ENCODE data around the gene LHFPL3.

LHFPL3 gene

DNA sequence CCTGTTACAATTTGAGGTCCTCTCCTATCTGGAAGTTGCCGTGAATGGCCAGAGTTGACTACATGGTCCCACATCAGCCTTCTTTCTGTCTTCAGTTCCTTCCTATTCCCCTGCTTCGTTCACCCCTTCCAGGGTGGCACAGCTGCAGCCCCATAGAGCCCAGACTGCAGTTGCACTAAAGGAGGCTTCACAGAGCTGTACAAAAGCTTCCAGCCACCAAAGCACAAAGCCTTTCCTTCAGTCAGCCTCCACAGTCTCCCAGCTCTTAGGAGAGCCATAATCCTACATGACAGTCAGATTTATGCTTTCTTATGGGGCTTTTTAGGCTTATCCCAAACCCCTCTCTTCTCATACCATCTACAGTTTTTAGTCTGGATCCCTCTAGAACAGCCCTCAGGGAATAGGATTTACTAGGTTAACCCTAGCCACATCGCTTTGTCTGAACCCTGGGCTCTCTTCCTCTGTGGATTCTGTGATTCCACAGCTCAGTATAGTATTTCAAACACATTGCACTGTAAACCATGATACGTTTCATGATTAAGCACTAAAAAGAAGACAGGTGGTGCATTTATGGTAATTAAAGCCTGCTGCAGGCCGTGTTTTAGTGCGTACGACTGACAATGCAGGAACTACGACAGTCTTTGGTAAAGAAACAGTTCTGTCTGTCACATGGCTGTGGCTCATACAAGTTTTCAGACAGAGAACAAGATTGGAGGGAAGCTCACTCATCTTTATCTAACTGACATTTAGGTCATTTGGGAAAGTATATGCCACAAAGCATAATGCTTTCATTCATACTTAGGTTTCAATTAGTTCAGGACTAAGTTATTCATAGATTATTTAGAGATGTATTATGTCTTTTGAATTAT, 477.3 kb downstream of the LHFPL3 start:
- DNase-seq = no peak

DNA sequence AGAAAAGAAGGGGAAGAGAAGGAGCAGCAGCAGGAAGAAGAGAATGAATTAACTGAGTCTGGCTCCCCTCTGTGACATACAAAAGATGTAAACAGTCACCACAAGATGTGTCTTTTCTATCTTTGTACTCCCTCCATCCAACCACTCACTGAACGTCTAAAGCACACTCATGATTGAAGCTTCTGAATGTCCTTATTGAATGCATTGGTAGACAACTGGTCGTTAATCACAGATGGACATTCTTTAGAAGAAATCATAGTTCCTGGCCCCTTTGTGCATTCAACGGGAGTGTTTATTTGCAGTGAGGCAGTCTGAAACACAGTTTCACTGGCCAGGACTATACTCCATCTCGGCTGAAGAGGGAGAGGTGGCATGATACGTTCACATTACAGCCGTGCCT, 479.3 kb downstream of the LHFPL3 start:
- DNase-seq = no peak

DNA sequence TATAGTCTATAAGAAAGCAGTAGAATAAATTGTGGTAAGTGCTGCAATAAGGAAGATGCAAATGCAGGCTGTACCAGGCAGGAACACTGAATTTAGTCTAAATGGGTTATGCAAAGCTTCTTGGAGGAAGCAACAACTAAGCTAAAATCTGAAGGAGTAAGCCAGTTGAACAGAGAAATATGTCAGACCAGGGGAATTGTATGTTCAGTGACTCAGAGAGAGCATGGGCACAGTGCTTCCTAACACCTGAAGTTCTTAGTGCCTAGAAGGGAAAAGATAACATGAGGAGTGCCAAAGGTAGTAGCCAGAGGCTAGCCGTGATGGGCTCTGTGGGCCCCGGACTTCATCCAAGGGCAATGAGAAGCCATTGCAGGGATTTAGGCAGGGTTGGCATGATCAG, 481.5 kb downstream of the LHFPL3 start:
- no peak for DNase-seq

DNA sequence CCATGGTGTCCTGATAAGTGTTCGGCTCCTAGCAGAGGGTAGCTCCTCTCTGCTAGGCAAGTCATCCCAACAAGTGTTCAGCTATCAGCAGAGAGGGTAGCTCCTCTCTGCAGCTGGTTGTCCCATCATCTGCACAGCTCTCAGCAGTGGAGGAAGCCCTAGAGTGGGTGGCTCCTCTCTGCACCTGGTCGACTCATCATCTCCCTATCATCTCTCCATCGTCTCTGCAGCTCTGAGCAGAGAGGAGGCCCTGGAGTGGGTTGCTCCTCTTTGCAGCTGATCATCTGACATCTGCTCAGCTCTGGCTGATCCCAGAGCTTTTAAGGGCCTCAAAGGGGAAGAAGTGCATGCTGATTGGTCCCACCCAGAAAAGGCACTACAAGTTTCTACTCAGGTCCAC, 485.7 kb downstream of the LHFPL3 start:
- no peak for DNase-seq

GRCh38 chr7:104814671-104815400, 486.4 kb downstream of the LHFPL3 start:
- no peak for DNase-seq

DNA sequence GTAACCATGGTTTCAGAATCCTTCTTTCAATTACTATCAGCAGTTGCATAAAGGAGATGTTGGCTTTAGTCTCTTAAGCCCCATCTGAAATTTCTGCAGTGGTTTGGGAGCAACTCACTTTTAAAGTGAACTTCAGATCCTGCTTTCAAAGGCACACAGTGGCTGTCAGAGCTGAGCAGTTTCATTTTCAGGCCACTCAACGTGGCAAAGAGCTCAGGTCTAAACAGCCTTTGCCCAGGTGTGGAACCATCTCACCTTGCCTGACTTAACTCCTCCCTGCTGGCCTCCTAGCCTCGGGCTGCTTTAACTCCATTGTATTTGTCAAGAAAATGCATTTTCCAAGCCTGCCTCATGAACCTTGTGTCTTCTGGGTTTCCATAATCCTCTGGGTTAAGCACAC, 488.1 kb downstream of the LHFPL3 start:
- no peak for DNase-seq

GRCh38 chr7:104818961-104819880, 490.8 kb downstream of the LHFPL3 start:
- no peak for DNase-seq

DNA sequence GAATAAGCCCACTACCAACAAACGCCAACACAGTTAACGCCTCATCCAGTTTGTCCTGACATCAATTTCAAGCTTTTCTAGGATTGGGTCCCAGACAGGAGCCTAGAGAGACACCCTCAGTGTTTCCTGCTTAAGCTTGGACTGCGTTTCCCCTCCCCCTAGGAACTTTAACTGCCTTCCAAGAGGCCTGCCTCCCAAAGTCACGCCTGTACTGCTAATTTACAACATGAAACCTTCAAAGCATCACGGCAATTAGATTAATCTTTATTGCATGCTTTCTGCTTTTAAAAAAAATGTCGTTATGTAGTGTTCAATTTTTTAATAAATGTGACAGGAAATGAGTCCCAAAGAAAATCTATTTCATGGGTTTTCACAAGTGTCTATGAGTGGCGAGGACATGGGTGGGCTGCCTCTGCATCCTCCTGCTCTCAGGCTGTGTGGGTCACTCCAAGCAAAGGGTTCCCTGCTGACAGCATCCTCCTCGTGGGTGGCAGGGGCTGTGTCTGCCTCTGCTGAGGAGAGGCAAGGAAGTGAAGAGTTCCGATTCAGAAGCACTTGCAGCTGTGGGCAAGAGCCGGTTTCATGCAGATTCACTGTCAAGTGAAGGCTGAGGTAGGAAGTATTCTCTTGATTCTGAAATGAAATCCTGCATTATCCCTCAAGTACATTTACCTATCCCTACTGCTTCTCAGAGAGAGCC, 492.6 kb downstream of the LHFPL3 start:
- DNase-seq = no peak

DNA sequence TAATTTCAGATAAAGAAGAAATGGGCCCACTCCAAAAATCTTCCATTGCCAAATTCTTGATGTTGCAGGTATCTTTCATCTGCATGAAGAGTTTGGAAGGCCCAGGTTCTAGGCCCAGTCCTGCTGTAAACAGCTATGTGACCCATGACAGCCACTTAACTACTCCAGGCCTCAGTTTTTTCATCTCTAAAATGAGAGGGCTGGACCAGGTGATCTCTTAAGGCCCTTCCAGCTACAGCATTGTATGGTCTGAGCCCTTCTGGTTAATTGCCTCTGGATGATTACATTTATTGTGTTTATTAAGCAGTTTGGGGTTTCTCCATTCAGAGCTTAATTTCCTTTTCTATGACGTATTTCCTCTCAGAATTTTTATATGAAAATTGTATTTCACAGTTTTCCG, 494.8 kb downstream of the LHFPL3 start:
- DNase-seq = no peak

GRCh38 chr7:104825099-104825498, 496.7 kb downstream of the LHFPL3 start:
- DNase-seq = no peak

DNA sequence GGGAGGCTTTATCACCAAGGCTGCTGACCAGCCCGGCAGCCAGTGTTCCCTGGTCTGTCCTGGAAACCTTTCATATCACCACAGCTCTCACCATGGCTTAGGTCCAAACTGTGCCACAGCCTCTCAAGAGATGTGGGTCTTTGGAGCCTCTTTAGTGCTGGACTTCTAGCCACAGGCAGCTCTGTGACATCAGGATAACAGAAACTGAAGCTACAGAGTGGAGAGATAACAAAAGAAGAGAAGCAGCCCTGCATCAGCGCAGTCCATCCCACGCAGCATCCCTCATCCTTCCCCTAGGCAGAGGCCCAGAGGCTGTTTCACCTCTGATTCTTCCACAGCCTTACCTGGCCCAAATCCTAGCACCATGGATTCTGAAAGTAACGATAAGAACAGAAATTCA, 497.7 kb downstream of the LHFPL3 start:
- DNase-seq = no peak

GRCh38 chr7:104836976-104837375, 508.6 kb downstream of the LHFPL3 start:
- DNase-seq = no peak

DNA sequence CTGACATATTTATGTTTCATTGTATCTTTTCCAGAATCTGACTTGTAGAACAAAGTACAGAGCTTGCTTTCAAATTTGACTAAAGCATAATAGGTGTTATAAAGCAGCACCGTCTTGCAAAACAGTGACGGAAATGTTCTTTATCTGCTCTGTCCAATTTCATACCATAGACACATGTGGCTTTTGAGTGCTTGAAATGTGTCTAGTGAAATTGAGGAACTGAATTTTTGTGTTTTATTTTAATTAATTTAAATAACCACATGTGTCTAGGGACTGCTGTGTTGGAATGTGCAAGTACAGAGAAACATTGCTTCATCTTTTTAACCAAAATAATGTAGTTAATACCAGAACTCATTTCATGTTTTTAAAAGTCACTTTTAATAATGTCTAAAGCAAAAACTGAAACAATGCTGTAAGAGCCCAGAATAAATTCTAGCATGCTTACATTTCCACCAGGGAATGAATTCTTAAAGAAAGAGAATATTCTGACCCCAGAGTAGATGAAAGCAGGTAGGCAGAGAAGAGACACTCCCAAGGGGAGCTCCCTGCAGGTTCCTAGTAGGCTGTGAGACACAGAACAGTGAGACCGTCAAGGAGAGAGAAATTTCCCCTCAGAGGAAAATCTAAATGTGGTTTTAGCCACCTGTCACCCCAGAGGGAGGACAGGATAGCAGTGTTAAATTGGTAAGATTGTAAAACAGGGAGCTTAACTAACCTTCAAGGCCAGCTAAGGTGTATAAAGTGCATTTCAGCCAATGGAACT, 510.3 kb downstream of the LHFPL3 start:
- no peak for DNase-seq

- DNase-seq = no peak
These were observed 511.4 kb downstream of the LHFPL3 start for GRCh38 chr7:104839842-104840241.

- no peak for DNase-seq
These were observed 513.4 kb downstream of the LHFPL3 start for GRCh38 chr7:104841798-104842197.

GRCh38 chr7:104843198-104843597, 514.8 kb downstream of the LHFPL3 start:
- no peak for DNase-seq

- DNase-seq = no peak
These were observed 517.2 kb downstream of the LHFPL3 start for GRCh38 chr7:104845557-104845956.

- DNase-seq = no peak
These were observed 518.3 kb downstream of the LHFPL3 start for GRCh38 chr7:104846731-104847130.

DNA sequence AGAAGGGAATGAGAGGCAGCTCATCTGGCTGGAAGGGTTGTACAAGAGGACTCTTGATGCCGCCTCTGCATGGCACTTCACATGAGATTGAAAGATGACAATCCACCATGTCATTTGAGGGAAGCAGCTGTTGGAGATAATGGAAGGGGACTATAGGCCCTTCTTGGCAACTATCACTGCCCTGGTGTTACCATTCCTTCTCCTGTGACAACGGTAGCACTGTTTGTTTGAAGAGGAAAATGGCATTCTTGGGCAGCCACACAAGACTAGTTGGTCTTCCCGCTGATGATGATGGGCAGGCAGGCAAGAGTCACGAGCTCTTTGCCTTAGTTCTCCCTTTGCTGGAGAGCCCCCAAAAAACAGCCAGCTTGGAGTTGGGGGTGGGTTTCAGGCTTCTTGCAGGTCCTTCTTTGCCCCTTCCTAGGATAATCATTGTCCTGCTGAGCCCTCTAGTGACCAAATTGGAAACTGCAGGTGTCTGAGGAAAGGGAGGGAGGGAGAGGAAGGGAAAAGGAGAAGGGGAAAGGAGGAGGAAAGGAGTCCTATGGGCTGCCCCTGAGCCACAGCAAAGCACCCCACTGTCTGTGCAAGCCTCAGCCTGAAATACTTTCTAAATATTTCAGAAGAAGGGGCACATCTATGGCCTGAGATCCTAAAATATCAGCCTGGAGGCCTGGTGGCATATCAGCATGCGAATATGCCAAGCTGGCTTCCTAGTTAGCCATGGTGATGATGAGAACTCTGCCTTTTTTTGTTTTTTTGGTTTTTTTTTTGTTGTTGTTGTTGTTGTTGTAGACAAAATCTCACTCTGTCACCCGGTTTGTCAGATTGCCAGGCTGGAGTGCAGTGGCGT, 520.0 kb downstream of the LHFPL3 start:
- no peak for DNase-seq

- DNase-seq = no peak
These were observed 522.0 kb downstream of the LHFPL3 start for GRCh38 chr7:104850374-104850773.

- DNase-seq = no peak
These were observed 522.9 kb downstream of the LHFPL3 start for GRCh38 chr7:104851268-104851667.

All from SIG-M5 (cell line).